Right lobe of liver (tissue), 4 donors: Measurements from ENCODE around the gene MACROD2.

Source experiments
- POLR2A ChIP-seq: fragments of 450-650 bp; IDR thresholded peaks from one replicate; pipeline ENCODE4 v1.6.1; 2017; ENCODE audit warnings: antibody characterized with exemption, mild to moderate bottlenecking
- TF ChIP-seq, protein P1 (sequence below), 4 donors: fragments of 200-600 bp in 3 of 4; fragments of 450-650 bp in 1 of 4; IDR thresholded peaks; one replicate each; pipeline versions ENCODE4 v1.5.1 to v1.8.0; 2016 to 2022; ENCODE audit warnings: antibody characterized with exemption in 4 of 4, mild to moderate bottlenecking in 2 of 4
- donor health status: DM: no; HTN: no; CAD: no.
- donor health status: DM: no; HTN: no; CAD: no.
- donor health status: DM: no; HTN: yes; CAD: no.

DNA sequence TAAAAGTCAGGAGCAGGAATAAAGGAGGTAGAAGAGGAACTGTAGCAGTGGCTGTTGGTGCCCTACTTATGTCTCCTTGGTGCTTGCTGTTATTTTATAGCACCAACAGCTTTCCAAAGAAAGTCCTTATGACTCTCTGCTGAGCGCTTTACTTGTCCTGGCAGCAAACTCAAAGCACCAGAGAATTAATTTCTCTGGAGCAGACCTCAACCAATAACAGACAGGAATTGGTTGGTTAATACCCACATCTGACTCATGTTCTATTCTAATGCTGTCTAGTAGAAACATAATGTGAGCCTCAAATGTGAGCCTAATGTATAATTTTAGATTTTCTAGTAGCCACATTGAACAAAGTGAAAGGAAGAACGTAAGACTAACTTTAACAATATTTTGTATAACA, 1892.1 kb downstream of the MACROD2 start:
- no peak for TF ChIP-seq POLR2A
- TF ChIP-seq, protein P1, sequence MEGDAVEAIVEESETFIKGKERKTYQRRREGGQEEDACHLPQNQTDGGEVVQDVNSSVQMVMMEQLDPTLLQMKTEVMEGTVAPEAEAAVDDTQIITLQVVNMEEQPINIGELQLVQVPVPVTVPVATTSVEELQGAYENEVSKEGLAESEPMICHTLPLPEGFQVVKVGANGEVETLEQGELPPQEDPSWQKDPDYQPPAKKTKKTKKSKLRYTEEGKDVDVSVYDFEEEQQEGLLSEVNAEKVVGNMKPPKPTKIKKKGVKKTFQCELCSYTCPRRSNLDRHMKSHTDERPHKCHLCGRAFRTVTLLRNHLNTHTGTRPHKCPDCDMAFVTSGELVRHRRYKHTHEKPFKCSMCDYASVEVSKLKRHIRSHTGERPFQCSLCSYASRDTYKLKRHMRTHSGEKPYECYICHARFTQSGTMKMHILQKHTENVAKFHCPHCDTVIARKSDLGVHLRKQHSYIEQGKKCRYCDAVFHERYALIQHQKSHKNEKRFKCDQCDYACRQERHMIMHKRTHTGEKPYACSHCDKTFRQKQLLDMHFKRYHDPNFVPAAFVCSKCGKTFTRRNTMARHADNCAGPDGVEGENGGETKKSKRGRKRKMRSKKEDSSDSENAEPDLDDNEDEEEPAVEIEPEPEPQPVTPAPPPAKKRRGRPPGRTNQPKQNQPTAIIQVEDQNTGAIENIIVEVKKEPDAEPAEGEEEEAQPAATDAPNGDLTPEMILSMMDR (IDR thresholded peaks at IDR 0.05): no peak
